Liver (tissue), 9 donors: ENCODE results near the gene GRID1. TPM values are rescaled to one million over a fixed set of nuclear protein-coding genes. Genes with fewer than 3 reads are reported as not detected.

Experiments
- DNase-seq: peaks from one replicate; pipeline ENCODE4 v3.0.0-alpha.2; 2017; ENCODE audit warnings: low spot score
- H3K27ac ChIP-seq, 2 donors: one replicate each; pipeline ENCODE4 v1.7.0; 2013; ENCODE audit warnings: inconsistent platforms in 2 of 2, low read length in 2 of 2, control low read depth in 1 of 2, low read depth in 1 of 2, mild to moderate bottlenecking in 1 of 2
- H3K27me3 ChIP-seq, 4 donors: one replicate each; pipeline versions ENCODE4 v1.6.1 to v1.7.0; 2013; ENCODE audit warnings: low read length in 3 of 4, inconsistent platforms in 1 of 4, mild to moderate bottlenecking in 1 of 4, moderate library complexity in 1 of 4; ENCODE audit not compliant: control insufficient read depth in 4 of 4, insufficient read depth in 4 of 4
- H3K36me3 ChIP-seq, 4 donors: one replicate each; pipeline versions ENCODE4 v1.6.1 to v1.7.0; 2013; ENCODE audit warnings: low read length in 3 of 4, mild to moderate bottlenecking in 3 of 4, low read depth in 1 of 4, moderate library complexity in 1 of 4; ENCODE audit not compliant: control insufficient read depth in 4 of 4, insufficient read depth in 3 of 4
- H3K4me1 ChIP-seq, 4 donors: one replicate each; pipeline versions ENCODE4 v1.6.1 to v1.7.0; 2013; ENCODE audit warnings: low read length in 3 of 4, mild to moderate bottlenecking in 3 of 4, moderate library complexity in 1 of 4; ENCODE audit not compliant: control insufficient read depth in 4 of 4, insufficient read depth in 4 of 4
- H3K4me3 ChIP-seq, 3 donors: one replicate each; pipeline versions ENCODE4 v1.6.1 to v1.7.0; 2013; ENCODE audit warnings: low read length in 3 of 3, control low read depth in 1 of 3, low read depth in 1 of 3, mild to moderate bottlenecking in 1 of 3
- H3K9ac ChIP-seq, 2 donors: one replicate each; pipeline ENCODE4 v1.7.0; 2013; ENCODE audit warnings: low read length in 2 of 2, mild to moderate bottlenecking in 2 of 2, moderate library complexity in 2 of 2, control low read depth in 1 of 2, low read depth in 1 of 2
- H3K9me3 ChIP-seq, 4 donors: one replicate each; pipeline versions ENCODE4 v1.6.1 to v1.7.0; 2013; ENCODE audit warnings: low read length in 3 of 4; ENCODE audit not compliant: control insufficient read depth in 4 of 4
- EGR1 ChIP-seq, 2 donors: IDR thresholded peaks; 2 replicates each; pipeline ENCODE4 v1.6.1; 2016 to 2018; ENCODE audit warnings: antibody characterized with exemption in 2 of 2, low read depth in 2 of 2
- FOXA1 ChIP-seq: IDR thresholded peaks from 2 replicates; pipeline ENCODE4 v1.6.1; 2016; ENCODE audit warnings: antibody characterized with exemption
- GABPA ChIP-seq, 2 donors: IDR thresholded peaks in 1 of 2; conservative IDR thresholded peaks in 1 of 2; 2 replicates each; pipeline ENCODE4 v1.6.1; 2016; ENCODE audit warnings: antibody characterized with exemption in 2 of 2, mild to moderate bottlenecking in 1 of 2, moderate library complexity in 1 of 2
- HNF4G ChIP-seq: IDR thresholded peaks from 2 replicates; pipeline ENCODE4 v1.6.1; 2016; ENCODE audit warnings: antibody characterized with exemption
- NR2F2 ChIP-seq: IDR thresholded peaks from 2 replicates; pipeline ENCODE4 v1.6.1; 2016; ENCODE audit warnings: antibody characterized with exemption
- SP1 ChIP-seq: IDR thresholded peaks from 2 replicates; pipeline ENCODE4 v1.6.1; 2018; ENCODE audit warnings: antibody characterized with exemption, mild to moderate bottlenecking
- TAF1 ChIP-seq: conservative IDR thresholded peaks from 2 replicates; pipeline ENCODE4 v1.6.1; 2016; ENCODE audit warnings: antibody characterized with exemption, mild to moderate bottlenecking
- YY1 ChIP-seq: IDR thresholded peaks from 2 replicates; pipeline ENCODE4 v1.6.1; 2016; ENCODE audit warnings: antibody characterized with exemption, mild to moderate bottlenecking
- WGBS: extraction: QIAGEN DNeasy Blood & Tissue Kit; methylation state at CpG from one replicate; pipeline ENCODE4 v1.1.7; 2013; 5-methylcytosine and 5-hydroxymethylcytosine counted together
- polyA plus RNA-seq, 2 donors: library from polyadenylated mRNA; stranded (reverse) in 1 of 2; unstranded in 1 of 2; fragments of 200-250 nt in 1 of 2; fragments of >200 nt in 1 of 2; fragmentation: Nextera tagmentation in 1 of 2; extraction: Ambion mirVana in 1 of 2; gene quantifications; one replicate each; pipeline versions ENCODE4 v1.2.1 to v1.2.3, GENCODE V29; 2013 to 2015
- total RNA-seq, 2 donors: library from RNA; depleted of rRNA; stranded (reverse); fragments of >200 nt; gene quantifications; one replicate each; pipeline ENCODE4 v1.2.3, GENCODE V29; 2014
- TF ChIP-seq, protein P1 (sequence below): IDR thresholded peaks from 2 replicates; pipeline ENCODE4 v1.6.1; 2016; ENCODE audit warnings: antibody characterized with exemption, mild to moderate bottlenecking
- TF ChIP-seq, protein P2 (sequence below): IDR thresholded peaks from 2 replicates; pipeline ENCODE4 v1.6.1; 2016; ENCODE audit warnings: antibody characterized with exemption
- TF ChIP-seq, protein P3 (sequence below): fragments of 150-350 bp; IDR thresholded peaks from 2 replicates; pipeline ENCODE4 v1.5.1; 2017; ENCODE audit warnings: improper control_type of control experiment, low read depth, low read length; ENCODE audit not compliant: missing input control
- TF ChIP-seq, protein P4 (sequence below): IDR thresholded peaks from 2 replicates; pipeline ENCODE4 v1.6.1; 2016; ENCODE audit warnings: antibody characterized with exemption
- TF ChIP-seq, protein P5 (sequence below): IDR thresholded peaks from 2 replicates; pipeline ENCODE4 v1.6.1; 2016; ENCODE audit warnings: antibody characterized with exemption
- donor health status: healthy.
- donor health status: healthy.
- donor health status: healthy.
- donor health status: healthy.
- donor health status: healthy.

GRID1 gene
- total and polyA plus RNA-seq, 4 donors = 0.09 to 0.17 (median 0.14) TPM; not detected in 1

DNA sequence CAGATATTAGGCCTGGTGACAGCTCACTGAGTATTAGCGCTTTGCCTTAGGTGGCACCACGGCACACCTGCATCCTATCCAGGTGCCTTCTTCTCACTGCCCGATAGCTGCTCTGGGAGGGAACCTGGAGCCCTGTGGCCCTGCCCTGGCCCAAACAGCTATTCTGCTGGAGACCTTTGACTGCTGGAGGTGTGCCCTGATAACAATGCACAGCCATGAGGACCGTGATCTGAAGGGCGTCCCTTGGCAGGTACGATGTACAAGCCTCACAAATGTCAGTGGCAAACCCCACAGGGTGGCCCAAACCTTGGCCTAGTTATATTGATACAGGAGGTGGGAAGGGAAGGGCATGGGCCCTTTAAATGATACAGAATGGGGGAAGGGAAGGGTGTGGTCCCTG lies 259.5 kb downstream of the GRID1 start:
- DNase-seq = no peak
- H3K9ac ChIP-seq = no peak overlapping the region
- no peak overlapping the region for H3K4me3 ChIP-seq
- no peaks in the 10 kb centered on the region for H3K36me3 ChIP-seq
- no peaks in the 10 kb centered on the region for H3K4me1 ChIP-seq
- H3K27me3 ChIP-seq = no peaks in the 10 kb centered on the region
- 89% methylated on average over 6 of the region's 6 CpGs for WGBS
- H3K27ac ChIP-seq = no peak overlapping the region
- no peak for TF ChIP-seq TAF1
- no peak for TF ChIP-seq GABPA (IDR thresholded peaks at IDR 0.05 in 1 of 2, conservative IDR thresholded peaks at IDR 0.05 in 1 of 2)
- TF ChIP-seq, protein P1, sequence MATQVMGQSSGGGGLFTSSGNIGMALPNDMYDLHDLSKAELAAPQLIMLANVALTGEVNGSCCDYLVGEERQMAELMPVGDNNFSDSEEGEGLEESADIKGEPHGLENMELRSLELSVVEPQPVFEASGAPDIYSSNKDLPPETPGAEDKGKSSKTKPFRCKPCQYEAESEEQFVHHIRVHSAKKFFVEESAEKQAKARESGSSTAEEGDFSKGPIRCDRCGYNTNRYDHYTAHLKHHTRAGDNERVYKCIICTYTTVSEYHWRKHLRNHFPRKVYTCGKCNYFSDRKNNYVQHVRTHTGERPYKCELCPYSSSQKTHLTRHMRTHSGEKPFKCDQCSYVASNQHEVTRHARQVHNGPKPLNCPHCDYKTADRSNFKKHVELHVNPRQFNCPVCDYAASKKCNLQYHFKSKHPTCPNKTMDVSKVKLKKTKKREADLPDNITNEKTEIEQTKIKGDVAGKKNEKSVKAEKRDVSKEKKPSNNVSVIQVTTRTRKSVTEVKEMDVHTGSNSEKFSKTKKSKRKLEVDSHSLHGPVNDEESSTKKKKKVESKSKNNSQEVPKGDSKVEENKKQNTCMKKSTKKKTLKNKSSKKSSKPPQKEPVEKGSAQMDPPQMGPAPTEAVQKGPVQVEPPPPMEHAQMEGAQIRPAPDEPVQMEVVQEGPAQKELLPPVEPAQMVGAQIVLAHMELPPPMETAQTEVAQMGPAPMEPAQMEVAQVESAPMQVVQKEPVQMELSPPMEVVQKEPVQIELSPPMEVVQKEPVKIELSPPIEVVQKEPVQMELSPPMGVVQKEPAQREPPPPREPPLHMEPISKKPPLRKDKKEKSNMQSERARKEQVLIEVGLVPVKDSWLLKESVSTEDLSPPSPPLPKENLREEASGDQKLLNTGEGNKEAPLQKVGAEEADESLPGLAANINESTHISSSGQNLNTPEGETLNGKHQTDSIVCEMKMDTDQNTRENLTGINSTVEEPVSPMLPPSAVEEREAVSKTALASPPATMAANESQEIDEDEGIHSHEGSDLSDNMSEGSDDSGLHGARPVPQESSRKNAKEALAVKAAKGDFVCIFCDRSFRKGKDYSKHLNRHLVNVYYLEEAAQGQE = no peak
- TF ChIP-seq FOXA1 = no peak
- TF ChIP-seq SP1 = no peak
- TF ChIP-seq, protein P2, sequence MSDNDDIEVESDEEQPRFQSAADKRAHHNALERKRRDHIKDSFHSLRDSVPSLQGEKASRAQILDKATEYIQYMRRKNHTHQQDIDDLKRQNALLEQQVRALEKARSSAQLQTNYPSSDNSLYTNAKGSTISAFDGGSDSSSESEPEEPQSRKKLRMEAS = no peak
- no peak for TF ChIP-seq EGR1 (IDR thresholded peaks at IDR 0.05; ENCODE audit: low read depth in 2 of 2)
- no peak for TF ChIP-seq NR2F2
- TF ChIP-seq, protein P3, sequence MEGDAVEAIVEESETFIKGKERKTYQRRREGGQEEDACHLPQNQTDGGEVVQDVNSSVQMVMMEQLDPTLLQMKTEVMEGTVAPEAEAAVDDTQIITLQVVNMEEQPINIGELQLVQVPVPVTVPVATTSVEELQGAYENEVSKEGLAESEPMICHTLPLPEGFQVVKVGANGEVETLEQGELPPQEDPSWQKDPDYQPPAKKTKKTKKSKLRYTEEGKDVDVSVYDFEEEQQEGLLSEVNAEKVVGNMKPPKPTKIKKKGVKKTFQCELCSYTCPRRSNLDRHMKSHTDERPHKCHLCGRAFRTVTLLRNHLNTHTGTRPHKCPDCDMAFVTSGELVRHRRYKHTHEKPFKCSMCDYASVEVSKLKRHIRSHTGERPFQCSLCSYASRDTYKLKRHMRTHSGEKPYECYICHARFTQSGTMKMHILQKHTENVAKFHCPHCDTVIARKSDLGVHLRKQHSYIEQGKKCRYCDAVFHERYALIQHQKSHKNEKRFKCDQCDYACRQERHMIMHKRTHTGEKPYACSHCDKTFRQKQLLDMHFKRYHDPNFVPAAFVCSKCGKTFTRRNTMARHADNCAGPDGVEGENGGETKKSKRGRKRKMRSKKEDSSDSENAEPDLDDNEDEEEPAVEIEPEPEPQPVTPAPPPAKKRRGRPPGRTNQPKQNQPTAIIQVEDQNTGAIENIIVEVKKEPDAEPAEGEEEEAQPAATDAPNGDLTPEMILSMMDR = no peak
- no peak for TF ChIP-seq HNF4G
- TF ChIP-seq, protein P4, sequence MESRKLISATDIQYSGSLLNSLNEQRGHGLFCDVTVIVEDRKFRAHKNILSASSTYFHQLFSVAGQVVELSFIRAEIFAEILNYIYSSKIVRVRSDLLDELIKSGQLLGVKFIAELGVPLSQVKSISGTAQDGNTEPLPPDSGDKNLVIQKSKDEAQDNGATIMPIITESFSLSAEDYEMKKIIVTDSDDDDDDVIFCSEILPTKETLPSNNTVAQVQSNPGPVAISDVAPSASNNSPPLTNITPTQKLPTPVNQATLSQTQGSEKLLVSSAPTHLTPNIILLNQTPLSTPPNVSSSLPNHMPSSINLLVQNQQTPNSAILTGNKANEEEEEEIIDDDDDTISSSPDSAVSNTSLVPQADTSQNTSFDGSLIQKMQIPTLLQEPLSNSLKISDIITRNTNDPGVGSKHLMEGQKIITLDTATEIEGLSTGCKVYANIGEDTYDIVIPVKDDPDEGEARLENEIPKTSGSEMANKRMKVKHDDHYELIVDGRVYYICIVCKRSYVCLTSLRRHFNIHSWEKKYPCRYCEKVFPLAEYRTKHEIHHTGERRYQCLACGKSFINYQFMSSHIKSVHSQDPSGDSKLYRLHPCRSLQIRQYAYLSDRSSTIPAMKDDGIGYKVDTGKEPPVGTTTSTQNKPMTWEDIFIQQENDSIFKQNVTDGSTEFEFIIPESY = no peak
- TF ChIP-seq, protein P5, sequence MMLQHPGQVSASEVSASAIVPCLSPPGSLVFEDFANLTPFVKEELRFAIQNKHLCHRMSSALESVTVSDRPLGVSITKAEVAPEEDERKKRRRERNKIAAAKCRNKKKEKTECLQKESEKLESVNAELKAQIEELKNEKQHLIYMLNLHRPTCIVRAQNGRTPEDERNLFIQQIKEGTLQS = no peak
- TF ChIP-seq YY1 = no peak
- no peaks in the 10 kb centered on the region for H3K9me3 ChIP-seq

DNA sequence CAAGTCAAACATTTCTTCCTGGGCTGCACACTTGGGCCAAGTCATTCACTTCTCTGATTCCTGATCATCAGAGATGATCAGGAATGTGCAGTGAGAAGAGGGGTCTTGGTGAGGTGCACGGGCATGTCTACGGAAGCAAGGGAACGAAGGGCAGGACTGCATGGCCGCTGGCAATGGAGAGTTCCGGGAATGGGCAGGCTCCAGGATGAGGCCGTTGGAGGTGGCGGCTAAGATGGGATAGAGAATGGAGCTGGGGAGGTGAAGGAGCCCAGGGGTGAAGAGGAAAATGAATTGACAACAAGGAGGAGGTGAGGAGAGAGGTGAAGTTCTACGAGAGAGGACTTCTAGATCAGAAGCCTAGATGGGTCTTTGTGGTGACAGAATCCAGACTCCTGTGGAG lies 260.0 kb downstream of the GRID1 start:
- no peaks in the 10 kb centered on the region for H3K36me3 ChIP-seq
- no peaks in the 10 kb centered on the region for H3K4me1 ChIP-seq
- no peak overlapping the region for H3K4me3 ChIP-seq
- no peaks in the 10 kb centered on the region for H3K27me3 ChIP-seq
- no peak overlapping the region for H3K9ac ChIP-seq
- no peak overlapping the region for H3K27ac ChIP-seq
- 94% methylated on average over 8 of the region's 8 CpGs for WGBS
- TF ChIP-seq, protein P1 = no peak
- TF ChIP-seq YY1 (no peak), TAF1 (no peak)
- H3K9me3 ChIP-seq = no peaks in the 10 kb centered on the region
- DNase-seq = no peak
